Measurements from ENCODE around the gene SSR3.

Gene SSR3

GRCh38 chr3:156491192-156491591, 63.7 kb downstream of the SSR3 start:
- no peak for DNase-seq (ENCODE audit: low read depth)

Measured in T-helper 22 cell (primary cell).